HG03025 (cell line): ENCODE data around the gene PAK4.

Experiments
- ATAC-seq: cut with Tn5 transposase; IDR thresholded peaks from one replicate; pipeline ENCODE4 v1.9.1; 2021; ENCODE audit warnings: mild to moderate bottlenecking, moderate library complexity; ENCODE audit not compliant: unreplicated experiment, low FRiP score

Gene PAK4

DNA sequence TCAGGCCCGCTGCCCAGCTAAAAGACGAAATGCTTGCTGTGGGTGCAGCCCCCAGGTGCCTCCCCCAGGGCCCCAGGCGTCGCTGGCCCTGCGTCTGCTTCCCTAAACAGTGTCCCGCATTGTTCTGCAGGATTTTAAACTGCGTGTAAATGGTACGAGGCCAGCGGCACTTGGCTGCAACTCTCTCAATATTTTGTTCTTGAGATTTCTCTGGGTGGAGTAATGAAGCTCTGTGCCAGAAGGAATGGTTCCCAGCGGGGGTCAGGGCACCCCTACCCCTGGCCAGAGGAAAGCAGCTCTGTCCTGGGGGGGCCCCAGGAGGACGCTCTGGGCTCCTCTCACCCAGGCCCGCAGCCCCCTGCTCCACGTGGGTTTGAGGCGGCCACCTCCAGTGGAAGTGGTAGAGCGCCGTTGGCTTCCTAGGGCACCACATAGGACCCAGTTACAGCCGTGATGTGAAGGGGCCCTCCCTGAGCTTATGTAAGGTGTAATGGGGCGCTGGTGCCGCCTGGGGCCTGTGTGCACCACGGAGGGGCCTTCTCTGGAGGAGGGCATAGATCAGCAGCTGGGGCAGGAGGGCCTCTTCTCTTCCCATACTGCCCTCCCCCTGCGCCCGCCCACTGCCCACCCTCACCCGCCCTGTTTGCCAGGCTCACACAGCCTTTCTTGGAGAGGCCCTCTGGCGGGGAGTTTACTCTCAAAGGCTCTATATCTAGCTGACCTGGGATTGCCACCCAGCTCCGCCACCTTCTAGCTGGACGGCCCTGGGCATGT lies 19.8 kb downstream of the PAK4 start:
- ATAC-seq = no peak

- ATAC-seq = no peak
Measured at GRCh38 chr19:39146091-39146490, 20.5 kb downstream of the PAK4 start.

GRCh38 chr19:39146686-39147450 lies 21.3 kb downstream of the PAK4 start:
- no peak for ATAC-seq

DNA sequence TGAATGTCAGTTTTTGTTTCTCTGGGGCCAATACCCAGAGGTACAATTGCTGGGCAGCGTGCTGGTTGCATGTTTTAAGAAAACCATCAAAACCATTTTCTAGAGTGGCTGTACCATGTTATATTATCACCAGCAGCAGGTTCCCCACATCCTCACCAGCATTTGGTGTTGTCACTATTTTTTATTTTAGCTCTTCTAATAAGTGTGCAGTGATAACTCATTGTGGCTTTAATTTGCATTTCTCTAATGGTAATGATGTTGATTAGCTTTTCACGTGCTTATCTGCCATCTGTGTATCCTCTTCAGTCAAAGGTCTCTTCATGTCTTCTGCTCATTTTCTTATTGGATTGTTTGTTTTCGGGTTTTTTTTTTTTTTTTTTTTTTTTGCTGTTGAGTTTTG lies 21.9 kb downstream of the PAK4 start:
- no peak for ATAC-seq

GRCh38 chr19:39148939-39149529 lies 23.4 kb downstream of the PAK4 start:
- no peak for ATAC-seq

DNA sequence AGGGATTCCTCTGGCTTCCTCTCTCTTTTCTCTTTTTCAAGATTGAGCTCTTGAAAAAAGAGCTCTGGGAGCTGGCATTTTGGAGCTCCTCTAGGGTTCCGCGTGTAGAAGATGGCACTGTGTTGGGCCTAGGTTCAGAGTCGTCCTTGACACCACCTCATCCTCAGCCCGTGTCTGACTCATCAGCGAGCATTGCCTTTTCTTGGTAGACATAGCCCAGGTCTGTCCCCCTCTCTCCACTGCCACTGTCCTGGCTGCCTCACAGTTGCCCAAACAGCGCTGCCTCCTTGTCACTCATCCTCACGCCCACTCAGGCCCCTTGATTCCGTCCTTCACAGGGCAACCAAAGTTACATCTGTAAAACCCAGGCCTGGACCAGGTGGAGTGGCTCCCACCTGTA lies 24.6 kb downstream of the PAK4 start:
- no peak for ATAC-seq

DNA sequence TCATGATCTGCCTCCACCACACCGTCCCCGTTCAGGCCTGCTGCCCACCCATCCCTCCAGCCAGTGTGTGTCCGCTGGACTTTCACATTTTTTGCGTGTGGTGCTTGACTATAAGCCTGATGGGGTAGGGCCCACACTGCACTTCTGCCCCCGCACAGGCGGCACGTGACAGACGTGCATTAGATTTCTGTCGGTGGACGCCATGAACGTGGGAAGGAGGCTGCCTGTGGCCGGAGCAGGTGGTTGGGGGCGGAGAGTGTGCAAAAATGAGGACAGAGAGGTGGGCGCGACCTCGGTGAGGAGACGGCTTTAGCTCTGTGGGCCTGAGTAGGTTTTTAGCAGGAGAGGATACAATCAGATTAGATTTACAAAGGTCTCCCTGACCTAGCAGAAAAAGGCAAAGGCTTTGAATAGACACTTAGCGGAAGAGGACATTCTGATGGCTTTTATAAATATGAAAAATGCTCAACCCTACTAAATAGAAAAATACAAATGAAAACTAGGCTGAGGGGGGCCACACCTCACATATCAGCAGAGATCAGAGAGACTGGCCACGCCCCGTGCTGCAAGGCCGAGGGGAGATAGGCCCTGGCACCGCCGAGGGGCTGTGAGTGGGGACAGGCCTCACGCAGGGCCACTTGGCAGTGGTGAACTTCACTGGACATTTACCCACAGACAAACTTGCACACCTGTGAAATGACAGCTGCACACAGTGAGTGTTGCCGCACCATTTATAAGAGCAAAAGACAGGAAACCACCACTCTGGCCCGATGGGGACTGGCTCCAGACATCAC lies 25.4 kb downstream of the PAK4 start:
- ATAC-seq = no peak

DNA sequence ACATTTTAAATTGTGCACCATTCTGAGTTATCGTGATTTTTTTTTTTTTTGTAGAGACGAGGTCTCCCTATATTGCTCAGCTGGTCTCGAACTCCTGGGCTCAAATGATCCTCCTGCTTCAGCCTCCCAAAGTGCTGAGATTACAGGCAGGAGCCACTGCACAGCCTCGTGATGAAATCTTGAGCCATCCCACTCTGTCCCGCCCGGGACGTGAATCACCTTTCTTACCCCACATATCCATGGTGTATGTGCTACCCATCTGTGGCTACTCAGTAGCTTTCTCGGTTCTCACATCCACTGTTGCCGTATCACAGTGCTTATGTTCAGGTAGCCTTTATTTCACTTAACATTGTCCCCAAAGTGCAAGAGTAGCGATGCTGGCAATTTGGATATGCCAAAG lies 26.5 kb downstream of the PAK4 start:
- ATAC-seq = no peak

DNA sequence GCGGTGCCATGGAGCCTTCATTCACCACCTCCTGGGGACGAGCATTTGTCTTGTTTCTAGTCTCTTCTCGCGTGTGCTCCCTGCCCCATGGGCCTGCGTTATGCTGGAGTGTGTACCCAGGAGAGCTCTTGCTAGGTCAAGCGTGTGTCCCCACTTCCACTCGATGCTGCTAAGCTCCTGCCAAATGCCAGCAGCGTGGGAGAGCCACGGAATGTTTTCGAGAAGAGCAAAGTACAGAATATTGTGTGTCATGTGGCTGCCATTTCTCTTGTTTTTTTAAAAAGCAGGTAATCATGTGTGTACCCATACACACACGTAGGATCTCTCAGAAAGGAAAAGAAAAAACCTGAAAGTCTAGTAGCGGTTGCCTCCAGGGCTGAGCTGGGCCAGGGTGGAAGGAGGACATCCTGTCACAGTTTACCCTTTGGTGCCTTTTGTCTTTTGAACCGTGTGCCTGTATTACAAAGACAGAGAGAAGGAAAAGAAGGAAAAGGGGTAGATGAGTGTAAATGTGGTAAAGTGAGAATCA lies 28.6 kb downstream of the PAK4 start:
- ATAC-seq = no peak

DNA sequence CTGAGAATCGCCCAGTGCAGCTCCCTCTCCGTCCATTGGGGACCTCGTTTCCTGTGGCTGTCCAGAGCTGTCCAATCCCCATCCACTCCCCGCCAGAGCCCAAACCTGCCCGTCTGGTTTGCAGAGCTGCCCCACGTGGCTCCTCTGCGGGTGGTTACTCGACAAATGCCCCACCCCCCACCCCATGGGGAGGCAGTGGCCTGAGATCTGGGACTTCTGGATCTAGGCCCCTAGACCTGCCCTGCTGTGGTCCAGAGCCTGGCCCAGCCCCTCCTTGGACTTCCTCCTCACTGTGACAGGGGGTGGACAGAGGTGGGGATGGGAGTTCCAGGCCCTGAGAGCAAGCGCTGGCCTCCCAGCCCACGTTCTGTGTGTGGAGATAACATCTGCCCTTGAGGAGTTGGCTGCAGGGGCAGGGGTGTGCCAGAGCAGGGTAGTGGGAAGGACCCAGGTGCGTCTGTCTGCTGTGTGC lies 29.1 kb downstream of the PAK4 start:
- ATAC-seq = no peak

DNA sequence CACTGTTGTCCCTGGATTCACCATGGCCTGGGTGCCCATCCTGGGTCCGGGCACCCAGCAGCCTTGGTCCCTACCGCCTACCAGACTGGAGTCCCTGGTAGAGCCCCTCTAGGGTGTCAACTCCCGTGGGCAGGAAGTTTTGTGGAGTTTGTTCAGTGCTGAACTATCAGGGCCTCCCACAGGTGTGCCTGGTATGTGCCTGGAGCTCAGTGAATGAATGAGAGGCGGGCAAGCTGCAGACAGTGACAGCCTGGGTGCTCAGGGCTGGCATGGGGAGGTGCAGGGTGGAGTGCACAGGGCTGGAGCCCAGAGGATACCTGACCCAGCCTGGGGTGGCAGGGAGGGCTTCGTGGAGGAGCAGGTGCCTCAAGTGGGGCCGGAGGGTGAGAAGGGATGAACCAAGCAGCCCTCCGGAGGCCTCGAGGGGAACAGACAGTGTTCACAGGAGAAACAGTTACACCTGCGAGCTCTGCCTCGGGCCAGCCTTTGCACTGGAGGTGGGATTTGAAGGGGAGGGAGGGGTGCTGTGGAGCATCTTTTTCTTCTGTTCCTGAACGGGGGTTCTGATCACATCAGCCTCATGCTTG lies 29.6 kb downstream of the PAK4 start:
- ATAC-seq = no peak

GRCh38 chr19:39155741-39156140 lies 30.2 kb downstream of the PAK4 start:
- ATAC-seq = no peak

GRCh38 chr19:39156326-39157230 lies 31.0 kb downstream of the PAK4 start:
- ATAC-seq = no peak

DNA sequence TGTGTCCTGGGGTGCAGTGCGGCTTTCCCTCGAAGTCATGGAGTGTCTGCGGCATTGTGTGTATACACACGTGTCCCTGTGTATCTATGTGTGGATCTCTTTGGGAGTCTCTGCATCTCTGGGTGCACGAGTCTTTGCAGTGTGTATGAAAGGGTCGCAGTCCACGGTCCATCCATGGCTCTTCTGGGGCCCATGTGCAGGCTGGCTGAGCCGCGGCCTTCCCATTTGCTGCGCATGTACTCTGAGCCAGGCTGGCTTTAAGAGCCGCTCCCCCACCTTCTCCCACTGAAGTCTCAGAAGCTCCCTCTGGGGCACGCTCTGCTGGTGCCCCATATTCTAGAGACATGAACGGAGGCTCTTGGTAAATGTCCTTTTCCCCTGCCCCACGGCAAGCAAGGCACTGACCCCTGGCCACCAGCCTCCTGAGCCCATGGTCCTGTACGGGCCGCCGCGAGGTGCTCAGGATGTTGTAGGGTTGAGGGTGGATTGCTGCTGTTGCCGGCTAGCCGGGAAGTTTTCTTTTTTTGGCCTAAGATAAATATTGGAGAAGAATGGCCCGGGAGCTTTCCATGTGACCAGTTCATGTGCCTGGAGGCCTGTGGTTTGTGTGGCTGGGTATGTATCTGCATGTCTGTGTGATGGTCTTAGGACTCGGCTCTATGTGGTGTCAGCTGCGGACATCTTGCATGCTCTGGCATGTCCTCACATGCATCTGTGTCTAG lies 31.9 kb downstream of the PAK4 start:
- ATAC-seq = no peak

DNA sequence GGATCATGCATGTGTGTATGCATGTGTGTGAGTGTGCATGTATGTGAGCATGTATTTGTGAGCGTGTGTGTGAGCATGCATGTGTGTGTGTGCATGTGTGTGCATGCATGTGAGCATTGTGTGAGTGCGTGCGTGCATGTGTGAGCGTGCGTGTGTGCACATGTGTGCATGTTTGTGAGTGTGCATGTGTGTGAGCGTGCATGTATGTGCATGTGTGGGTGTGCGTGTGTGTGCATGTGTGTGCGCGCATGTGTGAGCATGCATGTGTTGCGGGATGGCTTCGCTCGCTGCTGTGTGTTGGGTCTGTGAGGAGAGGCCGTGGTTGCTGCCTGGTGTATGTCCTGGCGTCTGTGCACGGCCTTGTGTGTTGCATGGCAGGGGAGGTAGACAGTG lies 32.4 kb downstream of the PAK4 start:
- ATAC-seq = no peak

- no peak for ATAC-seq
Measured at GRCh38 chr19:39158646-39159260, 33.2 kb downstream of the PAK4 start.

- no peak for ATAC-seq
Measured at GRCh38 chr19:39160523-39160861, 34.9 kb downstream of the PAK4 start.
